HG03342 (cell line): ENCODE results near the gene SLC2A8.

Experiments used
- ATAC-seq: cut with Tn5 transposase; IDR thresholded peaks from one replicate; pipeline ENCODE4 v1.9.1; 2021; ENCODE audit warnings: mild to moderate bottlenecking, moderate library complexity; ENCODE audit not compliant: unreplicated experiment

SLC2A8 gene, protein sequence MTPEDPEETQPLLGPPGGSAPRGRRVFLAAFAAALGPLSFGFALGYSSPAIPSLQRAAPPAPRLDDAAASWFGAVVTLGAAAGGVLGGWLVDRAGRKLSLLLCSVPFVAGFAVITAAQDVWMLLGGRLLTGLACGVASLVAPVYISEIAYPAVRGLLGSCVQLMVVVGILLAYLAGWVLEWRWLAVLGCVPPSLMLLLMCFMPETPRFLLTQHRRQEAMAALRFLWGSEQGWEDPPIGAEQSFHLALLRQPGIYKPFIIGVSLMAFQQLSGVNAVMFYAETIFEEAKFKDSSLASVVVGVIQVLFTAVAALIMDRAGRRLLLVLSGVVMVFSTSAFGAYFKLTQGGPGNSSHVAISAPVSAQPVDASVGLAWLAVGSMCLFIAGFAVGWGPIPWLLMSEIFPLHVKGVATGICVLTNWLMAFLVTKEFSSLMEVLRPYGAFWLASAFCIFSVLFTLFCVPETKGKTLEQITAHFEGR

GRCh38 chr9:127396808-127397645, at the start of gene SLC2A8:
TSS of gene SLC2A8 (plus strand) at chr9:127397169. CDS start at chr9:127397231, 62 bp downstream.
- ATAC-seq: peak; percentile 93

- no peak for ATAC-seq
Observed at GRCh38 chr9:127347831-127348776, 48.9 kb upstream of the SLC2A8 start.

DNA sequence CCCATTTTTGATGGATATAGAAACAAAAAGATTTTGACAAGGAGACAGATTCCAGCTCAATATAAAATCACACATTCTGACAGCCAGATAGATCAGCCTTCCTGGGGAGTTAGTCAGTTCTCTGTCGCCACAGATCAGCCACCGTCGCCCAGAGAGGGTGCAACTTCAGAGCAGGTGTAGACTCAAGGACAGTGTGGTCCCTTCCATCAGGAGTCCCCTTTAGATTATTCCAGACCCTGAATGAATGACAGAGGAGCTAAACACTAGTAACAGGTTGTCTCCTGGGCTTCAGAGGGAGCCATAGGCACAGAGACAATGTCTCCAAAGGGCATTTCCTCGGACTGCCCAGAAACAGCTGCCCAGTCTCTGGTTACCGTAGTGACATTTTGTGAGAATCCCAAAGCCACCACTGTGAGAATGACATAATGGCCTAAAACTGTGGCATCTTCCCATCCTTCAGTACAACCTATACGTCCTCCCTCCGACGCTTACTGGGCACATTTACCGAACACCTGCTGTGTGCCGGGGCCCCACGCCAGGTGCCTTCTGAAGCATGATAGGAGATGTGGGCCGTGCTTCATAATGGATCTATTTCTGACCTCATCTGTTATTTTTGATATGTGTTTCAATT, 47.4 kb upstream of the SLC2A8 start:
- no peak for ATAC-seq

- no peak for ATAC-seq
Observed at GRCh38 chr9:127351182-127352166, 45.5 kb upstream of the SLC2A8 start.

DNA sequence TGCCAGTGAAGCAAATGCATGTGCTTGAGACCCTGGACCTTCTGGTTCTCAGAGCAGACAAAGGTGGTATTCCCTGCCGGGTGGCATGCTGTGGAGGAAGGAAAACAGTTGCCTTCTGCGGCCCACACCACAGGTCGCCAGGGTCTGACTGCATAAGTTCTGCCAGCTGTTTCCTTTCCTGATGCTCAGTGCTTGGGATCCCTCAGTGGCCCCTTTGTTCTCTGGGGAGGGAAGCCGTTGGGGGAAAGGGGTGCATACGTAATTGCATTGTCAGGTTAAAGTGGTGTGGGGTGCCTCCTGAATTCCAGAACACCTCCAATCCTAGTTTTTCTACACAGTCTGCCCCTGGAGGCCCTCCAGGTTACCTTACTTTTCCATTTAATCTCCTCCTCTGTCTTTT, 43.1 kb upstream of the SLC2A8 start:
- no peak for ATAC-seq

DNA sequence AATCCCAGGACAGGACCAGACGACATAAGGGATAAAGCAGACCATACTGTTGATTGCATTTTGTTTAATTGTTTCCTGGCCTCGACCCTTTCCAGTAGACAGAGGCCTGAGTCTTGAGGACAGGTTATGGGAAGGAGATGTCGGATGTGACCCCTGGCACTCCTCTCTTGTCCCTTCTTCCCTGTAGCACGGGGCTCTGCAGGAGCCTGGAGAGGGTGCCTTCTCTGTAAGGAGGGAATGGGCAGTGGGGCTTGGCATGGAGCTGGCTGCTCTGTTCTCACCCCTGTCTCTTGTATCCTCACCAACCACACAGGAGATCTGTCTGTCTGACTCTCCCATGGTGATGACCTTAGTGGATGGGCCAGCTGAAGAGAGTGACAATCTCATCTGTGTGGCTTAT, 40.1 kb upstream of the SLC2A8 start:
- no peak for ATAC-seq

DNA sequence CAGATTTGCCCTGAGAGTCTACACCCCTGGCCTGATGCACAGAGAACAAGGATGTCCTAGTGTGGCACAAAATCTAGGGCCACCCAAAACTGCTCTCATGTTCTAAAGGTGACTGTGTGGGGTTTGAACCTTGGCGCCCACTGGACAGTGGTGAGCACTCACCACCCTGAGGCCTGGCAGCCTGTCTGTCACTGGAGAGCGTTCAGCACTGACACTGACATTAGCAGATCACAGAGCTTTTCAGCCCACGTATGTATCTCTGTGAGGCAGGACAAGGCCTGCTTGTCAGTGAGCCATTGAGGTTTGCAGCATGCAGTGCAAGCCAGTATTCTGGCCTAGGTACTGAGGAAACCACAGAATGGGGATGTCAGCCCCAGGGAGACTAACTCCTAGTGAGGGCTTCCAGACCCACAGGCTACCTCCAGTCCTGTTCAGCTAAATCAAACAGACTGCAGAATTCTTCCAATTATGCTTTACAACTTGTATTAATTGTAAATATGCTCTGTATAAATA, 38.9 kb upstream of the SLC2A8 start:
- ATAC-seq: no peak

DNA sequence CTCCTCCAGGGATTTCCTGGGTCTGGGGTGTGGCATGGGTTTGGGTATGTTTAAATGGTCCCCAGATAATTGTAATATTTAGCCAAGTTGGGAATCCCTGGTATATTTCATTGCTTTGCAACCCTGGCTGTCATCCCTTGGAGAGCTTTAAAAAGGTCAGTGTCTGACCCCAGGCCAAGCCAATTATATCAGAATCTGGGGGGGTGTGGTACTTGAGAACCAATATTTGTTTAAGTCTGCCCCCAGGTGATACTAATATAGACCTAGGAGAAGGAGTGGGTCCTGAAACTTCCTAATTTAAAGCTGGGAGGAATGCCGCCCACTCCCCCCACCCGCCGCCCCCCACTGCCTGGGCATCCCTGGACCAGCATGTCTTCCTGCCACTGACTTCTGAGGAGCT, 38.2 kb upstream of the SLC2A8 start:
- ATAC-seq: no peak

DNA sequence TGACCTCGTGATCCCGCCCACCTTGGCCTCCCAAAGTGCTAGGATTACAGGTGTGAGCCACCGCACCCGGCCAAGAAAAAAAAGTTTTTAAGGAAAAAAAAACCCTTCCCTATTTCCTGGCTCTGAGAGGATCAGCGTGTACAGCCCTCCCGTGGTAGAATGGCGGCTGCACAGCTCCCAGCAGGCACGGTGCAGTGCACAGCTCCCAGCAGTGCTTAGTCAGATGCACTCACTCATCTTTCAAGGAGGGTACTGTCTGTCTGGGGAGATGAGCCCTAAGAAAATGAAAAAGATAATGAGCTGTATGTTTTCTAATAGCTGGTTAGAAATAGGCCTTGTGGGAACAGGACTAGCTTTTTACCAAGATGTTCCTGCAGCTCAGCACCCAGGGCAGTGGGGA, 36.7 kb upstream of the SLC2A8 start:
- no peak for ATAC-seq

- no peak for ATAC-seq
Observed at GRCh38 chr9:127360829-127361228, 36.1 kb upstream of the SLC2A8 start.

- no peak for ATAC-seq
Observed at GRCh38 chr9:127361561-127361960, 35.4 kb upstream of the SLC2A8 start.

- ATAC-seq: no peak
Observed at GRCh38 chr9:127362829-127363228, 34.1 kb upstream of the SLC2A8 start.

GRCh38 chr9:127365461-127365860, 31.5 kb upstream of the SLC2A8 start:
- no peak for ATAC-seq

DNA sequence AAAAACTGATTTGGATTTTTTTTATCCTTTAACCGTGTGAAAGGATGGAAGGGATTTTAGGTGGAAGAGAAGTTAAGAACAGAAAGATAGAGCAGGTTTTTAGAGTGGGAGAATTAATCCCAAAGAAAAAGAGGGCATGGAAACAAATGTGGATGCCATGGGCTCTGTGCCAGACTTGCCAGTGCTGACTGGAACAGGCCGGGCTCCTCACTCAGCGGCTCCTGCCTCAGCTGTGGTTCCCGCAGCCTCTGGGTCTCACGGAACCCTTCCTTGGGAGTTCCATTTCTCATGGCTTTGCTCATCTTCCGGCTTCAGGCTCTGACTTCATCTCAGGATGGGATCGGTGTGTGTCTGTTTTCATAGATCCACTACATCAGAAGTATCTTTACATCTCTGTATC, 30.4 kb upstream of the SLC2A8 start:
- no peak for ATAC-seq

DNA sequence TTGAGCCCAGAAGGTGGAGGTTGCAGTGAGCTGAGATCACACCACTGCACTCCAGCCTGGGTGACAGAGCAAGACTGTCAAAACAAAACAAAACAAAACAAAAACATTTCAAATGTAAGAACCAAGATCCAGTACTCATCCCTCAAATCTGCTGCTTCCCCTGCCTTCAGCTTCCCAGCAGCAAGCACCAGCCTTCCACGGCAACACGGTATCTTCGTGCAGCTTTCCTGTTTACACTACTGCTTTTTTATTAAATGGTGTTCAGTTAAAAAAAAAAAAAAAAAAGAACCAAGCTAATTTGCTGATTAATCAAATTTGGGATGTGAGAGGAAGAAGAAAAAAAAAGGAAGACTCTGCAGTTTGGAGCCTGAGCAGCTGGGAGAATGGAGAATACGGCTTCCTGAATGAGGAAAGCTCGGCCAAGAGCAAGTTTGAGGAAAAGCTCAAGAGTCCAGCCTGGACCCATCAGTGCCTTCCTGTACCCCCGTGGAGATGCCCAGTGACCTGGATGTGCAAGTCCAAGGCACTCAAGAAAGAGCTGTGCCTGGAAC, 28.0 kb upstream of the SLC2A8 start:
- ATAC-seq: no peak

DNA sequence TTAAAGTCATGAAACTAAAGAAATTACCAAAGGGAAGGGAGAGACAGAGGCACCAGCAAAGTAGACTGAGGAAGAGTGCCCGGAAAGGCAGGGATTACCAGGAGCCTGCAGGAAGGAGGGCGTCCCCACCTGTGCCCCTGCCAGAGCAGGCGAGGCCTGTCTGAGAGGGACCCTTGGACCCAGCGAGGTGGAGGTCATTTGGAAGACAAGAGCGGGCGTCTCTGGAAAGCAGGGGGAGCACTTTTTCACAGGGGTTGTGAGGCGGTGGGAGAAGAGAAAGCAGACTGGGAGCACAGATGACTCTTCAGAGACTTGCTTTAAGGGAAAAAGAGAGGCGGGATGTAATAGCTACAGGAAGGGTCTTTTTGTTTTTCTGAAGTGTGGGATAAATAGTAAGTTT, 27.5 kb upstream of the SLC2A8 start:
- no peak for ATAC-seq

DNA sequence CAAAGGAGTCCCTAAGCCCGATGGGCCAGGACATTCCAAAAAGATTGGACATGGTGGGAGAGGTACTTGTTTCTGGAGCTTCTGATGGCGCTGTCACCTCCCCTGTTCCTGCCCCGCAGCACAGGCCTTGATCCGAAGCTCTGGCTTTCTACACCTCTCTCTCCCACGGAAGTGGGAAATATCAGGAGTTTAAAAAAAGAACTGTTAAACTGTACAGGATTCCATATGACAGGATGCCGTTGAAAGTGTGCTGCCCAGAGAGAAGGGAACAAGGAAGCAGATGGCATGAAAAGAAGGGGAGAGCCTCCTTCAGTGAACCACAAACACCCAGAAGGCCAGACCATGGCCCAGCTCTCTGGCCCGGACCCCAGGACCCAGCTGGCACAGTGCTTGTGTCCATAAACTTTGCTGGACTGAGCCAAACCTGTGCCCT, 26.8 kb upstream of the SLC2A8 start:
- ATAC-seq: no peak
